Activated naive CD4-positive, alpha-beta T cell treated with anti-CD3 and anti-CD28 coated beads for 36 hours (primary cell): ENCODE data around the gene GLYAT. TPM values are rescaled to one million over a fixed set of nuclear protein-coding genes. Genes with fewer than 3 reads are reported as not detected.
A peak's percentile ranks its signal among the peaks of the same experiment; 100 is the strongest.
"Not testable (repeated sequence)": the region's sequence is repeated elsewhere in the genome, so short reads cannot be mapped to it uniquely, and the experiment has no call there.

ENCODE experiments used
- CTCF ChIA-PET: fragments of 350-600 bp; sonication (Branson Sonifier 250); formaldehyde crosslinking; loops from one replicate; lab custom pipeline; 2021; ENCODE audit warnings: antibody characterized with exemption; lab: Charles Lee
- DNase-seq: peaks from one replicate; pipeline ENCODE4 v3.0.0-alpha.2; 2020
- H3K27ac Mint-ChIP-seq: one replicate; pipeline ENCODE4 v1.8.0; 2021; ENCODE audit warnings: mild to moderate bottlenecking, mixed read lengths
- H3K27me3 Mint-ChIP-seq: one replicate; pipeline ENCODE4 v1.8.0; 2021; ENCODE audit warnings: low read depth, mixed read lengths
- H3K36me3 Mint-ChIP-seq: one replicate; pipeline ENCODE4 v1.8.0; 2021; ENCODE audit warnings: low read depth, mixed read lengths
- H3K4me1 Mint-ChIP-seq: one replicate; pipeline ENCODE4 v1.8.0; 2021; ENCODE audit warnings: low read depth, mixed read lengths
- H3K4me3 Mint-ChIP-seq: one replicate; pipeline ENCODE4 v1.8.0; 2021; ENCODE audit warnings: mild to moderate bottlenecking, moderate library complexity, mixed read lengths
- H3K9me3 Mint-ChIP-seq: one replicate; pipeline ENCODE4 v1.8.0; 2021; ENCODE audit warnings: mixed read lengths
- intact Hi-C: fragments of 100-400 bp; cut with micrococcal nuclease; formaldehyde crosslinking; loops from one replicate; pipeline ENCODE4 v1.15.1; 2023
- total RNA-seq, 2 experiments: library from RNA; stranded (reverse); gene quantifications; one replicate each; pipeline ENCODE4 v1.2.3, GENCODE V29; 2021

Gene GLYAT
- total RNA-seq, 2 experiments from 2014 or later, result not detected

- intact Hi-C loops, result no loop called here
- Mint-ChIP-seq H3K4me3 (no peak overlapping the region), H3K4me1 (peaks cover 4% of the 10 kb centered on the region), H3K27ac (no peak overlapping the region), H3K36me3 (no peaks in the 10 kb centered on the region), H3K27me3 (no peaks in the 10 kb centered on the region), H3K9me3 (no peaks in the 10 kb centered on the region)
- DNase-seq, result no peak
- CTCF ChIA-PET, result no interaction called here
Observed at GRCh38 chr11:58693026-58693425, 38.7 kb downstream of the GLYAT start.

GRCh38 chr11:58691675-58692074, 40.1 kb downstream of the GLYAT start:
- Mint-ChIP-seq H3K4me1 (peaks cover 5% of the 10 kb centered on the region), H3K9me3 (no peaks in the 10 kb centered on the region), H3K27ac (no peak overlapping the region), H3K36me3 (no peaks in the 10 kb centered on the region), H3K27me3 (no peaks in the 10 kb centered on the region), H3K4me3 (no peak overlapping the region)
- CTCF ChIA-PET, result interaction anchor here (0.6 kb wide), 1 partner anchor 18 kb away, joined by 3 read pairs; no protein-coding TSS in a partner anchor
- no peak for DNase-seq
- intact Hi-C loops, result no loop called here

- CTCF ChIA-PET, result interaction anchor here (1.3 kb wide), 1 partner anchor 16 kb away, joined by 6 read pairs; no protein-coding TSS in a partner anchor
- H3K27me3 Mint-ChIP-seq, result no peaks in the 10 kb centered on the region
- H3K27ac Mint-ChIP-seq, result no peak overlapping the region
- no peaks in the 10 kb centered on the region for H3K36me3 Mint-ChIP-seq
- peaks cover 20% of the 10 kb centered on the region for H3K4me1 Mint-ChIP-seq
- no peaks in the 10 kb centered on the region for H3K9me3 Mint-ChIP-seq
- intact Hi-C loops, result no loop called here
- no peak for DNase-seq
- H3K4me3 Mint-ChIP-seq, result no peak overlapping the region
Observed at GRCh38 chr11:58688789-58689503, 42.8 kb downstream of the GLYAT start.

DNA sequence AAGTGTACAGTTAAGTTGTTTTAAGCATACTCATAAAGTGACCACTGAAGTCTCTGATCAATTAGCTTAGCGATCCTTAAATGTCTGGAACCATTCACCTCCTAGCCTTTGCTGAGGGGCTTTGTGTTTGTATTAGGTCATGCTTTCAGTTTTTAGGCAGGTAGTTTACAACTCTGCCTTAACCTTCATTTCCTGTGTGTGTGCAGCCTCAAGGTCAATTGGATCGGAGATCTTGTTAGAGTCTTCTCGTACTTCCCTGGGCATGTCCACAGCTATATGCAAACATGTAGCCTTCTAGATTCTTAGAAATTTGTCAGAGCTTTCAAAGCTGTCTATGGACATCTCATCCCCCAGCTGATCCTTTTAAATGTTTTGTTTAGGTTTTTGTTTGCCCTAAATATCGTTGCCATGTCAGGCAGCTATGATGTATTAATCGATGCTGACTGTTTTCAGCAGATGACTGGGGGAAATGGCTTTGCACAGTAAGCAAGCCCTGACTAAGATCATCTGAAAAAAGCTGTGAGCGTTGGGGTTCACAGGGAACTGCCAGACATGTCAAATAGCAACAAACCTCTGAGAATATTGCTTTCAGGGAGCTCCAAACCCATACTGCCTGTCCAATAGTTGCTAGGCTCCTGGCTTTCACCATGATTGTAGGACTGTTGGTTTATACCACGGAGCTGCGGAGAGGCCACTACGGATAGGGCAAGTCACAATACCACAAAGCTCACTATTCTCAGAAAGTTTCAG, 45.6 kb downstream of the GLYAT start:
- Mint-ChIP-seq H3K4me3 (no peak overlapping the region), H3K4me1 (peaks cover 20% of the 10 kb centered on the region), H3K27ac (no peak overlapping the region), H3K9me3 (peaks cover 6% of the 10 kb centered on the region), H3K36me3 (no peaks in the 10 kb centered on the region), H3K27me3 (no peaks in the 10 kb centered on the region)
- peak; percentile 37 for DNase-seq
- intact Hi-C loops, result no loop called here
- CTCF ChIA-PET, result interaction anchor here (0.7 to 1.8 kb wide), 8 partner anchors 11 to 117 kb away, joined by 3 to 7 read pairs (median 4); no protein-coding TSS in a partner anchor

GRCh38 chr11:58682660-58683059, 49.1 kb downstream of the GLYAT start:
- DNase-seq, intact Hi-C loops, H3K27ac Mint-ChIP-seq, H3K9me3 Mint-ChIP-seq, H3K36me3 Mint-ChIP-seq, CTCF ChIA-PET, H3K27me3 Mint-ChIP-seq, H3K4me3 Mint-ChIP-seq: not testable (repeated sequence)
- H3K4me1 Mint-ChIP-seq, result peaks cover 16% of the 10 kb centered on the region

GRCh38 chr11:58677536-58677935, 54.2 kb downstream of the GLYAT start:
- H3K36me3 Mint-ChIP-seq, H3K4me1 Mint-ChIP-seq, H3K4me3 Mint-ChIP-seq, H3K27ac Mint-ChIP-seq, H3K9me3 Mint-ChIP-seq, H3K27me3 Mint-ChIP-seq, DNase-seq, intact Hi-C loops: not testable (repeated sequence)
- CTCF ChIA-PET, result interaction anchor here (0.8 to 2.4 kb wide), 5 partner anchors 13 to 458 kb away, joined by 3 to 10 read pairs (median 4); partner anchors contain the start of gene LPXN

DNA sequence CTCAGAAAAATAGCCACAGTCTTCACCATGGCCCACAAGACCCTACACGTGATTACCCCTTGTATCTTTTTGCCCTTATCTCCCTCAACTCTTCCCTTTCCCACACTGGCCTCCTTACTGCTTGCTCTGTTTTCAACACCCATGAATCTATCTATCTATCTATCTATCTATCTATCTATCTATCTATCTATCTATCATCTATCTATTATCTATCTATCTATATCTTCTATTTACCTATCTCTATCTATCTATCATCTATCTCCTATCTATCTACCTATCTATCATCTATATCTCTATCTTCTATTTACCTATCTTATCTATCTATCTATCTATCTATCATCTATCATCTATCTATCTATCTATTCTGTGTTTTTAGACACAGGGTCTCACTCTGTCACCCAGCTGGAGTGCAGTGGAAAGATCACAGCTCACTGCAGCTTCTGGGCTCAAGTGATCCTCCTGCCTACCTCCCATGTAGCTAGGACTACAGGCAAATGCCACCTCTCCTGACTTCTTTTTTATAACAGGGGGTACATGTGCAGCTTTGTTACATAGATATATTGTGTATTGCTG, 55.1 kb downstream of the GLYAT start:
- no peak overlapping the region for H3K27ac Mint-ChIP-seq
- intact Hi-C loops, result no loop called here
- CTCF ChIA-PET, result interaction anchor here (0.7 to 2.4 kb wide), 8 partner anchors 14 to 466 kb away, joined by 3 to 10 read pairs (median 4); partner anchors contain the start of genes FAM111A and LPXN
- H3K4me3 Mint-ChIP-seq, result no peak overlapping the region
- no peak for DNase-seq
- H3K4me1 Mint-ChIP-seq, result no peaks in the 10 kb centered on the region
- no peaks in the 10 kb centered on the region for H3K36me3 Mint-ChIP-seq
- H3K27me3 Mint-ChIP-seq, result no peaks in the 10 kb centered on the region
- no peaks in the 10 kb centered on the region for H3K9me3 Mint-ChIP-seq

- peak; percentile 84 for DNase-seq
- Mint-ChIP-seq H3K27ac (no peak overlapping the region), H3K36me3 (no peaks in the 10 kb centered on the region), H3K9me3 (no peaks in the 10 kb centered on the region), H3K4me3 (no peak overlapping the region), H3K4me1 (no peaks in the 10 kb centered on the region), H3K27me3 (no peaks in the 10 kb centered on the region)
- CTCF ChIA-PET, result interaction anchor here (0.8 to 1.6 kb wide), 9 partner anchors 12 to 113 kb away, joined by 3 to 6 read pairs (median 3); partner anchors contain the start of gene LPXN
- intact Hi-C loops, result loop anchor here (1.0 kb wide), 3 partner anchors 21 to 113 kb away; no protein-coding TSS in a partner anchor
Observed at GRCh38 chr11:58675334-58676155, 56.2 kb downstream of the GLYAT start.

DNA sequence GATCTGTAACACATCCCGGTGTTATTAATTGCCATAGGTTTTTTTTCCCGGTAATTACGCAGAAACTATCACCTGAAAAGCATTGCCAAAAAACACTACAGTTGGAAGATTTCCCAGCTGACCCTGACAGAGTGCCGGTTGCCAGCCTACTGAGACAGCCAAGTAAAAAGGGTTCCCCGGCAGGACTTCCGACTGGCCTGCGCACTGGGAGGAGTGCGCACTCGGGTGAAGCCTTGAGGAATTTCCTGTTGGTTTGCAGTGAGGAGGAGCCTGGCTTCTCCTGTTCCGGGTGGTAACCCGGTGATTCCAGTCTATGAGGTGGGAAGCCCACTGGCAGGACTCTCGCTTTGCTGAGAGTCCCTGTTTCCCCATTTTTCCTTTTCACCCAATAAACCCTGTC, 57.1 kb downstream of the GLYAT start:
- H3K4me3 Mint-ChIP-seq, result no peak overlapping the region
- H3K27ac Mint-ChIP-seq, result no peak overlapping the region
- H3K27me3 Mint-ChIP-seq, result no peaks in the 10 kb centered on the region
- no peaks in the 10 kb centered on the region for H3K9me3 Mint-ChIP-seq
- CTCF ChIA-PET, result interaction anchor here (0.8 to 1.6 kb wide), 6 partner anchors 13 to 107 kb away, joined by 3 to 6 read pairs (median 4); partner anchors contain the start of gene LPXN
- intact Hi-C loops, result loop anchor here (1.0 kb wide), 3 partner anchors 20 to 114 kb away; no protein-coding TSS in a partner anchor
- no peaks in the 10 kb centered on the region for H3K36me3 Mint-ChIP-seq
- no peaks in the 10 kb centered on the region for H3K4me1 Mint-ChIP-seq
- no peak for DNase-seq

GRCh38 chr11:58671983-58672633, 59.6 kb downstream of the GLYAT start:
- H3K4me1 Mint-ChIP-seq, result no peaks in the 10 kb centered on the region
- intact Hi-C loops, result no loop called here

DNA sequence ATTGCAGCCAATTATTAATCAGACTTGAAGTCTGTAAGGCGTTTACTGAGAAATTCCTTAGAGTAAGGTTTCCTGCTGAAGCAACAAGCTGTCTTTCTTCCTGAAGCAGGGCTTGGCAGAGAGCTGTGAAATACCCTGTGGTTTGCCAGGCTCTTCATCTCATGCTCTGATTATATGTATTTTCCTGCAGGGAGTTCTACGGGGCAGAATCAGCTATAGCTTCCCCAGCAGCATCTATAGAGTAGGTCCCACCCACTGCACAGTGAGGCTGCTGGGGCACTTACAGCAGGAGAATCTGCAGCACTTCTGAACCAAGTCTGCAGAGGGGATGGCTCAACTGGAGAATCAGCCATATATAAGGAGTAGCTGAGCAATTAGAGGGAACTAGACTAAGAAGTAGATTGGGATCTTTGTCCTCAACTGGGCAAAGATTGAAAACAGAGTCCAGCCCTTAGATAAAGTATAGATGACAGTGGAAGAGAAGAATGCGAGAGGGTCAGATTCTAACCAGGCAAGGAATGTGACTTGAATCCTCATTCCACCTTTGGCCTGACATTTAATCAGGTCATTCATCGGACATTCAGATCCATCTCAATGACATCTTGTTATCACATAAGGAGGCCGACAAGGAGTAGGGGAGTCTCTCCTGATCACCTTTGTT, 71.7 kb downstream of the GLYAT start:
- H3K4me3 Mint-ChIP-seq, result no peak overlapping the region
- H3K9me3 Mint-ChIP-seq, result no peaks in the 10 kb centered on the region
- no peak overlapping the region for H3K27ac Mint-ChIP-seq
- peaks cover 8% of the 10 kb centered on the region for H3K27me3 Mint-ChIP-seq
- no peaks in the 10 kb centered on the region for H3K36me3 Mint-ChIP-seq
- H3K4me1 Mint-ChIP-seq, result peaks cover 5% of the 10 kb centered on the region
- CTCF ChIA-PET, result interaction anchor here (1.1 kb wide), 1 partner anchor 128 kb away, joined by 3 read pairs; no protein-coding TSS in a partner anchor
- DNase-seq, result no peak
- intact Hi-C loops, result no loop called here

More at GRCh38 chr11:58671983-58672633, 59.6 kb downstream of the GLYAT start:
- no peak overlapping the region for H3K27ac Mint-ChIP-seq
- no peak for DNase-seq
- CTCF ChIA-PET, result interaction anchor here (0.8 to 4.0 kb wide), 9 partner anchors 12 to 486 kb away, joined by 3 to 22 read pairs (median 4); no protein-coding TSS in a partner anchor
- no peaks in the 10 kb centered on the region for H3K9me3 Mint-ChIP-seq
- no peaks in the 10 kb centered on the region for H3K36me3 Mint-ChIP-seq
- no peak overlapping the region for H3K4me3 Mint-ChIP-seq
- no peaks in the 10 kb centered on the region for H3K27me3 Mint-ChIP-seq
